Stimulated activated CD4-positive, alpha-beta T cell treated with anti-CD3 and anti-CD28 coated beads, Interleukin-1b, Interleukin-23, amount 100 ng/mL, for 1 hour (primary cell): ENCODE data around the gene SPAG9.
"Not testable (repeated sequence)": the region's sequence is repeated elsewhere in the genome, so short reads cannot be mapped to it uniquely, and the experiment has no call there.

Experiments used
- DNase-seq, 2 donors: peaks; one replicate each; pipeline ENCODE4 v3.0.0-alpha.2; 2020; ENCODE audit warnings: low read depth in 2 of 2

The SPAG9 gene

DNA sequence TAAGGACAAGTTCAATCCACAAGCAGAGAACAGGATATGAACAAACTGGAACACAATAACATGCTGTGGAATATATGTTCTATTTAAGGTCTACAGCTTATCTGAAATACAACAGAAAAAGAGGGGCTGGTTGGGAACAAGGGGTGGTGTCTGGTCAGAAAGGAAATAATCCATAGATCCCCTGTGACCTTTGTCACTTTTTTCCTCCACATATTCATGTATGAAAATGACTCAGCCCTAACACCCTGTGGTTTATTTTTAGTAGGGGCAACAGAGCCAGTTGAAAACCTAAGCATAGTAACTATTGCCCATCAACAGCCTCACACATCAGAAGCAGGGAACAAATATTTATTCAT is 12.3 kb upstream of the SPAG9 start:
- DNase-seq: no peak

DNA sequence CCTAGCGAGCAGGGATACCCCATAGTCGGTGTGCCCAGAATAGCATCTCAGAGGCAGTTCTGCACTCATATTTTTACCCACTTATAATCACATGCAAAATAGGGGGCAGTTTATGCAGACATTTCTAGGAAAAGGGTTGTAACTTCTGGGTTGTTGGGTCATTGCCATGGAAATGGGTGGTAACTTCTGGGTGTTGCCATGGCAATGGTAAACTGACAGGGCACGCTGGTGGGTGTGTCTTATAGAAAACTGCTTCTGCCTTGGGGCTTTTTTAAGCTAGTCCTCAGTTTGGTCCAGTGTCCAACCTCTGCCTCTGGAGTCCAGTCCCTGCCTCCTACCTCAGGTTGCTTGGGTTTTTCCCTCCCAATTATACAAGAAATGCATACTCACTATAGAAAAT is 7.4 kb upstream of the SPAG9 start:
- DNase-seq: no peak

DNA sequence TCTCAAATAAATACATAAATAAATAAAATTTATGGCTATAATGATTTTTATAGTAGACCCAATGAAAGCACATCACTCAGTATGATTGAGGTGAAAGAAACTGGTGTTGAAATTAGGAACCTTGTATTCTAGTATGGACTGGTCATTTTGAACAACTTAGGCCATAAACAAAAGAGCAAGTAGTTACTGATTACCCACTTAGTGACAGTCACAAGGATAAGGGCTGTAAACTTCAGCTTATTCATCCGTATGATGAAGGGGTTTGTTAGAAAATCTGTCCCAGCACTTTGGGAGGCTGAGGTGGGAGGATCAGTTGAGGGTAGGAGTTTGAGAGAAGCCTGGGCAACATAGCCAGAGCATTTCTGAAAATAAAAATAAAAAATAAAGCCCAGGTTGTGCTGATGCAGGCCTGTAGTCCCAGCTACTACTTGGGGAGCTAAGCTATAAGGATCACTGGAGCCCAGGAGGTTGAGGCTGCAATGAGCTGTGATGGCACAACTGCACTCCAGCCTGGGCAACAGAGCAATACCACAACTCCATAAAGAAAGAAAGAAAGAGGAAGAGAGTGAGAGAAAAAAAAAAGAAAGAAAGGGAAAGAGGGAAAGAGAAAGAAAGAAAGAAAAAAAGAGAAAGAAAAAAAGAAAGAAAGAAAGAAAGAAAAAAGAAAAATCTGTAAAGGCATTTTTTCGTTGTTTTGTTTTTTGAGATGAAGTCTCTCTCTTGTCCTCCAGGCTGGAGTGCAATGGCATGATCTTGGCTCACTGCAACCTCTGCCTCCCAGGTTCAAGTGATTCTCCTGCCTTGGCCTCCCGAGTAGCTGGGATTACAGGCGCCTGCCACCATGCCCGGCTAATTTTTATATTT is 4.2 kb upstream of the SPAG9 start:
- DNase-seq: no peak

DNA sequence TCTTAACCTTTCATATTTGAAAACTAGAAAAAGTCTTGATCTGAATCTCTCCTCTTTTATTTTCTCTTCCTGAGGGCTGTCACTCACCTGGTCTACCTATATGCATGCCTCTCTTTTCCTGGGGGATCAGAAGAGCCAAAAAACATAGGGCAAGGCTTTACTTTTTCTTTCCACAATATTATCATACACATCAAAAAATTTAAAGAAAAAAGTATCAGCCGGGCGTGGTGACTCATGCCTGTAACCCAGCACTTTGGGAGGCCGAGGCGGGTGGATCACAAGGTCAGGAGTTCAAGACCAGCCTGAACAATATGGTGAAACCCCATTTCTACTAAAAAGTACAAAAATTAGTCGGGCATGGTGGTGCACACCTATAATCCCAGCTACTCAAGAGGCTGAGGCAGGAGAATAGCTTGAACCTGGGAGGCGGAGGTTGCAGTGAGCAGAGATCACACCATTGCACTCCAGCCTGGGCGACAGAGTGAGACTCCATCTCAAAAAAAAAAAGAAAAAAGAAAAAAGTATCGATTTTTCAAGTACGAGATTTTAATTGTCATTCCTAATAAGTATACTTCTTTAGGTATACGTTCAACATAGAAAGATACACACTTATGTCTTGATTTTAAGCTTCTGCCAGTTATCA is 1.9 kb upstream of the SPAG9 start:
- DNase-seq: not testable (repeated sequence)

DNA sequence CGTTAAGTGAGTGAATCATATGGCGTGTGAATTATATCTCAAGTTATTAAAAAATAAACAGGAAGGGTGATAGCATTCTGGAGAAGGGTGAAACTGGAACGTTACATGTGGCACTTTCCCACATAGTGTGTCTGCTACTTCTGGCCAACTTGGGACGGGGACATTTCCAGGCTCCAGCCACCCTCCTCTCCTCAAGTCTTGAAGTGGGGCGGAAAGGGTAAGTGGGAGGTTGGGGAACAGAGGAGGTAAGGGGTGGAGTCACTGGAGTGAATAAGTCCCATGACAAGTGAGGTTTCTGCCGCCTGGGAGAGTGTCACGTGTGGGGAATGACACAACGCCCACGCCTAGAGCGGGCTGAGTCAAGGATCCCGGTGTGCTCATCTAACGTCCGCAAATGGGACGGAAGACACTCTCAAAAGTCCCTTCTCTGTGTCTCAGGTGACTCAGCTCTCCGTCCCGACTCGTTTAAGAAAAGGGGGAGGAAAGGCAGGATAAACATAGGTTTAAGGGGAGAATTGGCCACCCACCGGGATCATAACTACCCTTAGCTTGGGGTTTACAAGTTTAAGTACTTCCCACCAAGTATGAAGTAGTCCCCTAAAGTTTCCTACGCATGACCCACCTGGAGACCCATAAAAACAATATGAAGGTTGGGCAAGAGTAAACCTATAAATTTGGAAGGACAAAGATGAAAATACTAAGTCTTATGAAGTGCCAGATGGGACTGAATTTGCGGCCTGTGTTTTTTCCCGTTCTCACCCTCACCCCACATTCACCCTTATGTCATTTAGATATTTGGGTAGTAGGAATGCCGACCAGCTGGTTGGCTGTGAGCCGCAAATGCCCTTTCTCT is 1.2 kb upstream of the SPAG9 start:
- DNase-seq: peak; percentile 75 to 76

DNA sequence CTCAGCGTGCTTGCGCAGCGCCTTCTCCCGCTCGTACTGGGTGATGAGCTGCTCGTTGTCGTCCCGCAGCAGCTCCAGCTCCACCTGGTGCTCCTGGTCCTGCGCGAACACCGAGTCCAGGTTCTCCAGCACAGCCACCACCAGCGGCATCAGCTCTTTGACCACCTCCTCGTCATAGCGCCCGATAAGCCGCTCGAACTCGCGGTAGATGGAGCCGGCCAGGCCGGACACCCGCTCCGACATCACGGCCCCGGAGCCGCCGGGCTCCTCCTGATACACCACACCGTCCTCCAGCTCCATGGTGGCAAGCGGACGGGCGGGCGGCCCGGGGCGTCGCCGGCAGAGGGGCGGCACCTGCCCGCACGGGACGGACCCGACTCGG is 320 bp downstream of the SPAG9 start:
- DNase-seq: peak; percentile 3 to 16

DNA sequence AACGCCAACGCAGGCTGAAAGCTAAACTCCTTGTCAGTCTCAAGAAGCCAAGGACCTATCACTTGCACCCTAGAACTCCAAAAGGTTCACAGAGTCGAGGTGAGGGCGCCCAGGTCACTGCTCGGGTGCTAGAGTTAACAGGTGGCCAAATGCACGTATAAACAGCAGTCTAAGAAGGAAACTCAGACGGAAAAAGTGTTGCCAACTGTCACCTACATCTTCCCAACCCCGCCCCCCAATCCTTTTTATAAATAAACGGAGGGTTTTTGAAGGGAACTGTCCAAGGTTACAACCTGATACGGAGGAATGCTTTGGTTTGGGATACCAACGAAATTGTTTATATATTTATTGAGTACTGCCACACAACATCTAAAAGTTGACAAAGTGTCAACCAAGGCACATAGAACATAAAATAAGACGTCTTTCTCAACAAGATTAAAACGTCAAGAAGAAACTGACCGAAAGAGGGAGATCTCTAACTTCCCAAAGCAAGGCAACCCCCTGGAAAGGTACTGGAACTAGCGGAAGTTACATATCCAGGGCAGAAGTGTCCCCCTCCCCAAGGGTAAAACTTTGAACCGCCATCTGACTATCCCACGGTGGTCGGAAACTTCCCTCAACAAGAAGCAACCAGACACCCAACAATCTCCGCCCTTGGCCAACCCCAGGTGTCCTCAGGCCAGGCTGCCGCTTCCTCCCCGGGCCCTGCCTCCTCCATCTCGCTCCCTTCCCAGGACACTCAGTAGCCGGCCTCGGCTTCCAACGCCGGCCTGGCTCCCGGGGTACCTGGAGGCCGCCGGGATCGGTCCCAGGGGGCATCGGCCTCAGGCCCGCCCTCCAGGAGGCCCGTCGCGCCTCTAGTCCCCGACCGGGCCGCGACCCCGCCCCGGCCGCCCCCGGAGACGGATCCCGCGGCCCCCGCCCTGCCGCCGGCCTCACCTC is 982 bp downstream of the SPAG9 start:
- peak in 1 of 2 donors; percentile 6 for DNase-seq

DNA sequence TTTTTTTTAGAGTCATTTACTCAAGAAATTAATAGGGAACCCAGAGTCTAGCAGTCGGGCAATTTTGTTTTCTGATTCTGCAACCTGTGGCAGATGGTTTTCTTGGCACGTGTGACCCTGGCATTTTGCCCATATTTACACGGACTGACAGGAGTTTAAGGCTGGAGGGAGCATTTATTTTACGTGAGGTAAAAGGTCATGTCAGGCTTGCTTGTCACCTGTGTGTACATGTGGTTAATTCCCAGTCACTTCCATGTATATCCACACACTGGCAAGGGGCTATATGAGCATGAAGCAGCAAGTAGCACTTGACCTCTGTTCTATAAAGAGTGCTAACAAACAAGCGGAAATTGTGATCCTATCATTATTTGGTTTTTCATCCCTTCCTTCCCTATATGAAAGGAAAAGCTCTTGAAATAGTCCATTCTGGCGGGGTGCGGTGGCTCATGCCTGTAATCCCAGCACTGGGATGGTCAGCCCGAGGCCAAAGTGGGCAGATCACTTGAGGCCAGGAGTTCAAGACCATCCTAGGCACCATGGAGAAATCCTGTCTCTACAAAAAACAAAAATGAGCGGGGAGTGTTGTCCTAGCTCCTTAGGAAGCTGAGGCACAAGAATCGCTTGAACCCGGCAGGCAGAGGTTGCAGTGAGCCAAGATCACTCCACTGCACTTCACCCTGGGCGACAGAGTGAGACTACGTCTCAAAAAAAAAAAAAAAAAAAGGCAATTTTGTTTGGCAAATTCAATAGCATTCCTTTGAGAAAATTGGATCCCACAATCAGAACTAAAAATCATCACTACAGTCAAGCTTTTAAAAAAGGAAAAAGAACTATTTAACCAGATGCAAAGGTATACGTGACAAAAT is 2.1 kb downstream of the SPAG9 start:
- no peak for DNase-seq

DNA sequence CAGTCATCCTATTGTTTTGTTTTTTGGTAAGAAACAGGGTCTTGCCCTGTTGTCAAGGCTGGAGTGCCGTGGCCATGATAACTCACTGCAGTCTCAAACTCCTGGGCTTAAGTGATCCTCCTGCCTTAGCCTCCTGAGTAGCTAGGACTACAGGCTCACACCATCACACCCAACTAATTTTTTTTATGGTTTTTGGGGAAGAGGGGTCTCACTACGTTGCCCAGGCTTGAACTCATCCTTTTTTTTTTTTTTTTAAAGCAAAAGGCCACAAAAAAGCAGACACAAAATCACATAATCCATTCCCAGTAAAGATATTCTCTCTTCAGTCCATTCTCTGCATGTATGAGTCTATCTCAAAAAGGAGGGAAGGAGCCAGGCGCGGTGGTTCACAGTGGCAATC is 5.5 kb downstream of the SPAG9 start:
- no peak for DNase-seq

DNA sequence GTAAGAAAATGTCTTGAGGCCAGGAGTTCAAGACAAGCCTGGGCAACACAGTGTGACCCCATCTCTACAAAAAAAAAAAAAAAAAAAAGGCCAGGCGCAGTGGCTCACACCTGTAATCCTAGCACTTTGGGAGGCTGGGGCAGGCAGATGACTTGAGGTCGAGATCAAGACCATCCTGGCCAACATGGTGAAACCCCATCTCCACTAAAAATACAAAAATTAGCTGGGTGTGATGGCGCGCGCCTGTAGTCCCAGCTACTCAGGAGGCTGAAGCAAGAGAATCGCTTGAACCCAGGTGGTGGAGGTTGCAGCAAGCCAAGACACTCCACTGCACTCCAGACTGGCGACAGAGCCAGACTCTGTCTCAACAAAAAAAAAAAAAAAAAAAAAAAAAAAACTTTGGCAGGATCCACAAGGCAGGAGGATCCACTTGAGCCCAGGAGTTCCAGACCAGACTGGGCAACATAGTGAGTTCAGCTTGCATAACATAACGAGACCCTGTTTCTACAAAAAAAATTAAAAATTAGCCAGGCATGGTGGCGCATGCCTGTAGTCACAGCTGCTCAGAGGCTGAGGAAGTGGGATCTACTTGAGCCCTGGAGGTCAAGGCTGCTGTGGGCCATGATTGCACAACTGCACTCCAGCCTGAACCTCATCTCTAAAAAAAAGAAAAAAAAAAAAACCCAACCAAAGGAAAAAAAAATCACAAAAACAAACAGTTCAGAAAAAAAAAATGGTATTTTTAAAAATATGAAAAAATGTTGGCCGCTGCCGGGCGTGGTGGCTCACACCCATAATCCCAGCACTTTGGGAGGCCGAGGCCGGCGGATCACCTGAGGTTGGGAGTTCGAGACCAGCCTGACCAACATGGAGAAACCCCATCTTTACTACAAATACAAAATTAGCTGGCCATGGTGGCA is 8.1 kb downstream of the SPAG9 start:
- DNase-seq: not testable (repeated sequence)

DNA sequence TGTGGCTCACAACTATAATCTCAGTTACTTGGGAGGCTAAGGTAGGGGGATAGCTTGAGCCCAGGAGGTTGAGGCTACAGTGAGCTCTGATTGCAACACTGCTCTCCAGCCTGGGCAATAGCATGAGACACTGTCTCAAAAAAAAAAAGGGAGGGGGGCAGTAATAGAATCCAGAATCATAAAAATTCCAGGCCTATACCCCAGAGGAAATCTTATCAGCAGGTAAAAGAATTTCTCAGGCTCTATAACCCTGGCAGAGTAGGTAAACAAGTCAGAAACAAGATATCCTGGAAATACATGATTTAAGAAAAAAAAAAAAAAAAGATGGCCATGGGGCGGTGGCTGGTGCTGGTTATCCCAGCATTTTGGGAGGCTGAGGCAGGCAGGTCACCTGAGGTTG is 12.9 kb downstream of the SPAG9 start:
- DNase-seq: no peak

DNA sequence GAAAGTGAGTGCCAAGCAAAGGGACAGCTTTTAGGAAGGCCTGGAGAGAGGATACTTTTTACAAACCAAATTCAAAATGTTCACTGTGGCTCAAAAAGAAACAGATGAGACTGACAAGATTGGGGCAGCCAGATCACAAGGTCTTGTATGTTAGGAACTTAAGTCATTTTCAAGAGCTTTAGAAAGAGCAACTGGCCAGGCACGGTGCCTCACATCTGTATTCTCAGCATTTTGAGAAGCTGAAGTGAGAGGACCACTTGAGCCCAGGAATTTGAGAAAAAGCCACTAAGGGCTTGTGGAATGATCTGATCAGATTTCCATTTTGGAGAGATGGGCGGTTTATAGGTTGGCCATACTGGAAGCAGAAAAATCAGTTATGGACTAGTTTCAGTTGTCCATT is 17.2 kb downstream of the SPAG9 start:
- DNase-seq: no peak

DNA sequence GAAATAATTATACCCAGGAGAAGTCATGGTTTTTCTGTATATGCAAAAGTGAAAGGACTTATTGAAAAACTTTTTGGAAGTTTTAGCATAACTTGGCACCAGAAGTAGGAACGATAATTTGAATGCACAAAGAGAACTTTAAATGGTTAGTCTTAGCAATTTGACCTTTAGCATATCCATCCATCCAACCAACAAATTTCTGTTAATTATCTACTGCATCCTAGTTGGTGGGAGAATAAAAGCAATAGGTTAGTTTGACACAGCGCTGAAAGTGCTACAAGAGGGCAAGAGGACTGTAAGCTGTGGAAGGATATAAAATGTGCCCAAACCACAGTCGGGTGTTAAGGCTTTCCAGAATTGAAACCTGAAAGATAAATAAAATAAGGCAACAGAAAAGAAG is 17.6 kb downstream of the SPAG9 start:
- DNase-seq: no peak

DNA sequence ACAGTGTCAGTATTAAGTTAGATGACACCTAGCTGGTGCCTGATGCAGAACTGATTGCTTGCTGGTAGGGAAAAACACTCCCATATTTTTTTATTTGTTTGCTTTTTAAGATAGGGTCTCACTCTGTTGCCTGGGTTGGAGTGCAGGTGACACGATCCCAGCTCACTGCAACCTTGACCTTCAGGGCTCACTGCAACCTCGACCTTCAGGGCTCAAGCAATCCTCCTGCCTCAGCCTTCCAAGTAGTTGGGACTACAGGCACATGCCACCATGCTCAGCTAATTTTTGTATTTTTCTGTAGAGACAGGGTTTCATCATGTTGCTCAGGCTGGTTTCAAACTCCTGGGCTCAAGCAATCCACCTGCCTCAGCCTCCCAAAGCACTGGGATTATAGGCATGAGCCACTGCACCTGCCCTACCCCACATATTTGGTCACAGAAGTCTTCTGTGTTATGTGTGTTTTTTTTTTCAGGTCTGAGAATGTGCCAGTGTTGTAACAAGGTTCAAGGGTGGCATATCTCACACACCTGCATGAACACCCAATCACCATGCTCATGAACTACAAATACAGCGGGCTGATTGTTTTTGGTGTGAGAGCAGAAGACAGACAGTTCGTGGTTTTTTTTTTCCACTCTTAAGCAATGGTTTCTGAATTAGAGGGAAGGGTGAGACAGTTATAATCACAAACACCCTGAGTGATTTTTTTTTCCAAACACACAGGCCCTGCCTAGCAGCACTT is 22.8 kb downstream of the SPAG9 start:
- DNase-seq: no peak

DNA sequence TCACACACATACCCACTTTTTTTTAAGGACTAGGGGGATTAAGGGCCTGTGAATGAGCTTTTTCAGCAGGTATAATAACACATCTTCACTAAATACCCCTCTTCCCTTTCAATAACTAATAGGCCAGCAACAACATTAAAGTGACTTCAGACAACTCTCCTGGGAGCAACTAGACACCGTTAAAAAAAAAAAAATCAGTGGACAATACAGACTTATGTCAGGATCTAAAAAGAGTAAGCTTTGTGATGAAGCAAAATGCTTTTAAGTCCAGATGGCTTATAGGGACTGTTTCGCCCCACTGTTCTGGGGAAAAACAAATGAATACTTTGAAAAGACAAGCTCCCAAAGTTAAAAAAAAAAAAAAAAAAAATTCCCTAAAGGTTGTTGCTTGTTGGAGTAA is 29.0 kb downstream of the SPAG9 start:
- no peak for DNase-seq

DNA sequence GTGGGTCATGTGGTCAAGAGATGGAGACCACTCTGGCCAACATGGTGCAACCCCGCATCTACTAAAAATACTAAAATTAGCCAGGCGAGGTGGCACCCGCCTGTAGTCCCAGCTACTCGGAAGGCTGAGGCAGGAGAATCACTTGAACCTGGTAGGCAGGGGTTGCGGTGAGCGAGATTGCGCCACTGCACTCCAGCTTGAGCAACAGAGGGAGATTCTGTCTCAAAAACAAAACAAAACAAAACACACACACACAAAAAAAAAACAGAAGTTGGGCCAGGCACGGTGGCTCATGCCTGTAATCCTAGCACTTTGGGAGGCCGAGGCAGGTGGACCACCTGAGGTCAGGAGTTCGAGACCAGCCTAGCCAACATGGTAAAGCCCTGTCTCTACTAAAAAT is 31.8 kb downstream of the SPAG9 start:
- DNase-seq: not testable (repeated sequence)

DNA sequence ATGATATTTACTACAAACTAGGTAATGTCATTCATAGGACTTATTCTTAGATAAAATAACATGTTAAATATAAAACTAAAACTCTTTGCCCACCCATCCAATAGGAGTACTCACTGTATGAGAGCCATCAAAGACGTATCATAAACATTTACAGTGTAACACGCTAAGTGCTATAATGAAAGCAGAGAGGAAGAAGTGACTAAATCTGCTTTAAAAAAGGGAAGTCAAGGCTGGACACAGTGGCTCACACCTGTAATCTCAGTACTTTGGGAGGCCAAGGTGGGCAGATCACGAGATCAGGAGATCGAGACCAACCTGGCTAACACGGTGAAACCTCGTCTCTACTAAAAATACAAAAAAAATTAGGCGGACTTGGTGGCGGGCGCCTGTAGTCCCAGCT is 32.4 kb downstream of the SPAG9 start:
- DNase-seq: no peak

DNA sequence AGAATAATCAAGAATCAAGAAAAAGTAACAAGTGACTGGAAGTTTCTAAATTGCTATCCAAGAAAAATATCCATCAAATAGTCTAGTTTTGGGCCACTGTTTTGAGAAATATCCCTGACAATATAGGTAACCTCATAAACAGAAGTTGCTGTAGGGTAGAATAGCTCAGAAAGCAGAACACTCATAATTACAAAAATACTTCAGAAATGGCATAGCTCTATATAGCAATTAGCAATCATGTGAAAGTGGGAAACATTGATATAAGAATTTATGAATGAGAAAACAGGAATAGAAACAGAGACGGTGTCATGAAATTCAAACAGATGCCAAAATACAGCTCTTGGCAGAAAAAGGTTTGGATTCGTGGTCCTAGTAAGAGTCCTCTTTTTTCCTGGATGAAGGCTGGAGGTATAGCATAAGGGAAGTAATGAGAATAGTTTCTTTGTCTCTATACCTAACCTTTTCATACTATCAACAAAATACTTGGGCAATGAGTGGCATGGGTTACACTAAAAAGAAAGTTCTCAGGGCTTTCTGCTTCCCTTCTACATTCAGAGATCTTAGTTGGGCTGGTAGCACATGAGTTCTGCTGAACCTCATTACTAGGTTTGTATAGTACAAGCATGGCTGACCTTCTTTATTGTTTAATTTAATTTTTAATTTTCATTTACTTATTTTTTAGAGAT is 33.5 kb downstream of the SPAG9 start:
- no peak for DNase-seq
